Bronchial epithelial cell (primary cell): Measurements from ENCODE around the gene ZNF527. TPM values are rescaled to one million over a fixed set of nuclear protein-coding genes. Genes with fewer than 3 reads are reported as not detected.
A peak's percentile ranks its signal among the peaks of the same experiment; 100 is the strongest.
"Not testable (repeated sequence)": the region's sequence is repeated elsewhere in the genome, so short reads cannot be mapped to it uniquely, and the experiment has no call there.

ENCODE experiments used
- DNase-seq: peaks from one replicate; pipeline ENCODE4 v3.0.0-alpha.2; 2010; ENCODE audit warnings: low read depth
- FAIRE-seq: peaks from 2 replicates; lab custom pipeline; 2011; peaks lifted over from hg19 to GRCh38; lab: Jason Lieb, UNC
- H3K27me3 ChIP-seq: 2 replicates; pipeline ENCODE4 v1.5.1; 2011; ENCODE audit warnings: low read length; ENCODE audit not compliant: control insufficient read depth, insufficient read depth
- H3K36me3 ChIP-seq: 2 replicates; pipeline ENCODE4 v1.5.1; 2011; ENCODE audit warnings: low read length; ENCODE audit not compliant: control insufficient read depth, insufficient read depth
- H3K4me3 ChIP-seq: 2 replicates; pipeline ENCODE4 v1.5.1; 2011; ENCODE audit warnings: mild to moderate bottlenecking, low read depth, low read length, control low read depth
- CTCF ChIP-seq: IDR thresholded peaks from 2 replicates; pipeline ENCODE4 v1.5.1; 2011; ENCODE audit warnings: mild to moderate bottlenecking, moderate library complexity, low read length, control low read depth, inconsistent platforms; ENCODE audit not compliant: insufficient read depth, severe bottlenecking
- total RNA-seq: library from RNA; depleted of rRNA; stranded (reverse); fragments of >200 nt; gene quantifications from 2 replicates; pipeline ENCODE4 v1.2.1, GENCODE V29; 2014

The ZNF527 gene
- total RNA-seq, 1 donor from 2014 or later = 3.7 TPM

- H3K36me3 ChIP-seq = peaks cover 11% of the 10 kb centered on the region
- peak; percentile 4 for DNase-seq
- peak; percentile 72 for FAIRE-seq
- no peak overlapping the region for H3K4me3 ChIP-seq
- no peaks in the 10 kb centered on the region for H3K27me3 ChIP-seq
- no peak for TF ChIP-seq CTCF
These were observed 8.2 kb upstream of the ZNF527 start for GRCh38 chr19:37362733-37363132.

DNA sequence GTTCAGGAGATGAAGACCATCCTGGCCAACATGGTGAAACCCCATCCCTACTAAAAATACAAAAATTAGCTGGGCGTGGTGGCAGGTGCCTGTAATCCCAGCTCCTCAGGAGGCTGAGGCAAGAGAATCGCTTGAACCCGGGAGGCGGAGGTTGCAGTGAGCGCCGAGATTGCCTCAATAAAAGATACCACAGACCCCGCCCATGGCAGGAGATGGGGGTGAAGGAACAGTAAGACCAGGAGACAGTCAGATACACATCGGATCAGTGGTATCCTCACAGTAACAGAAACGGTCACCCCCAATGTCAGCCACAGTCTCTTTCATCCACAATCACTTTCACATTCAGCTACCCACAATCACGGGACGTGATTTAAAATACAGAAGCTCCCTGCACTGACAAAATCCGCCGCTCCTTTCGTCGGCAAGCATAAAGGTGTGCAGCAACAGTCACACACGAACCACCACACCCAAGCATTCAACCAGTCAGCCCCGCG lies 466 bp upstream of the ZNF527 start:
- H3K4me3 ChIP-seq = peak overlapping the region; percentile 50
- not testable (repeated sequence) for H3K27me3 ChIP-seq, H3K36me3 ChIP-seq, DNase-seq, FAIRE-seq

DNA sequence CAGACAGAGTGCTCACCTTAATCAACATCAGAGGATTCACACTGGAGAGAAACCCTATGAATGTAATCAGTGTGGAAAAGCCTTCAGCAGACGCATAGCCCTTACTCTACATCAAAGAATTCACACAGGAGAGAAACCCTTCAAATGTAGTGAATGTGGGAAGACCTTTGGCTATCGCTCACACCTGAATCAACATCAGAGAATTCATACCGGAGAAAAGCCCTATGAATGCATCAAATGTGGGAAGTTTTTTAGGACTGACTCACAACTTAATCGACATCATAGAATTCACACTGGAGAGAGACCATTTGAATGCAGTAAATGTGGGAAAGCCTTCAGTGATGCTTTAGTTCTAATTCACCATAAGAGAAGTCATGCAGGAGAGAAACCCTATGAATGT lies 18.3 kb downstream of the ZNF527 start:
- DNase-seq = no peak
- Histone ChIP-seq H3K27me3 (no peaks in the 10 kb centered on the region), H3K36me3 (no peaks in the 10 kb centered on the region), H3K4me3 (no peak overlapping the region)
- FAIRE-seq = no peak
- no peak for TF ChIP-seq CTCF

- FAIRE-seq, DNase-seq, H3K4me3 ChIP-seq, H3K36me3 ChIP-seq, H3K27me3 ChIP-seq: not testable (repeated sequence)
These were observed 20.5 kb downstream of the ZNF527 start for GRCh38 chr19:37391399-37391798.

GRCh38 chr19:37401078-37401477 lies 30.2 kb downstream of the ZNF527 start:
- no peak for TF ChIP-seq CTCF
- FAIRE-seq = no peak
- Histone ChIP-seq H3K4me3 (no peak overlapping the region), H3K27me3 (no peaks in the 10 kb centered on the region), H3K36me3 (no peaks in the 10 kb centered on the region)
- DNase-seq = no peak

DNA sequence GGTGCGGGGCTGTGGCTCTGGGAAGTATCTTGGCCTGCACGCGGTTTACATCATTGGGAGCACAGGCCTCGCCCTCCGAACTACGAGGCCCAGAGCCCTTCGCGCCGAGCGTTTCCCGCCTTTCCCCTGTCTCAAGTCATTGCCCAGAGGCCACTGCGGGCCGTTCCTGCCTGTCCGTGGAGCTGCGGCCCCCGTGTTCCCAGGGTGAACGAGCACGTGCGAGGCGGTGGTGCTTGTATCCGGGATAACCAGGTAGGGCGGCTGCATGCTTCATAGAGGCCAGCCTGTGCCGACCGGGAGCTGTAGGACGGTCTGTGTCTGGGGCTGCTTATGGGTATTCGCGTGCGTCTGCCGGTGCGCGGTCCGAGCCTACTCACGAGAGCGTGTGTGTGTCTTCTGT lies 32.5 kb downstream of the ZNF527 start:
- no peak for DNase-seq
- Histone ChIP-seq H3K27me3 (no peaks in the 10 kb centered on the region), H3K4me3 (no peak overlapping the region), H3K36me3 (no peaks in the 10 kb centered on the region)
- TF ChIP-seq CTCF = no peak
- no peak for FAIRE-seq

- FAIRE-seq = not testable (repeated sequence)
These were observed 35.4 kb downstream of the ZNF527 start for GRCh38 chr19:37406140-37406846.

More at GRCh38 chr19:37406140-37406846, 35.4 kb downstream of the ZNF527 start:
- H3K4me3 ChIP-seq, H3K36me3 ChIP-seq, DNase-seq, H3K27me3 ChIP-seq: not testable (repeated sequence)
